IMR-90 (cell line): ENCODE measurements around the gene CTCF. TPM values are rescaled to one million over a fixed set of nuclear protein-coding genes. Genes with fewer than 3 reads are reported as not detected.

Source experiments
- ATAC-seq: fragments of 200-7000 bp; cut with Tn5 transposase; 2 replicates; pipeline ENCODE4 v1.9.1; 2020; ENCODE audit warnings: low read depth, mild to moderate bottlenecking, moderate library complexity
- BruUV-seq: library from RNA; stranded (reverse); fragments of 400-500 nt; replicated peaks from 2 replicates; lab custom pipeline; 2021; lab: Mats Ljungman, UMichigan
- CTCF ChIA-PET: fragments of 300-600 bp; formaldehyde crosslinking; extraction: SDS; loops from one replicate; lab custom pipeline; 2021; ENCODE audit warnings: antibody characterized with exemption; lab: Yijun Ruan, JAX
- POLR2A ChIA-PET: fragments of 300-600 bp; sonication (Branson Sonifier 250); formaldehyde crosslinking; loops from one replicate; lab custom pipeline; 2022; ENCODE audit warnings: antibody characterized with exemption; ENCODE audit not compliant: unreplicated experiment; lab: Charles Lee
- DNase-seq: peaks from one replicate; pipeline ENCODE4 v3.0.0; 2013
- H2AFZ ChIP-seq: replicated peaks from 2 replicates; pipeline ENCODE3; 2013; ENCODE audit warnings: low read length, mild to moderate bottlenecking; ENCODE audit not compliant: poor library complexity
- H2AK5ac ChIP-seq: 2 replicates; pipeline ENCODE4 v1.6.1; 2013; ENCODE audit warnings: low read depth, low read length, inconsistent platforms
- H2AK9ac ChIP-seq: replicated peaks from 2 replicates; pipeline ENCODE3; 2013; ENCODE audit warnings: mild to moderate bottlenecking, low read depth, low read length, moderate library complexity; ENCODE audit not compliant: poor library complexity
- H2BK120ac ChIP-seq: 2 replicates; pipeline ENCODE4 v1.6.1; 2013; ENCODE audit warnings: low read depth, low read length, inconsistent platforms
- H2BK15ac ChIP-seq: 3 replicates; pipeline ENCODE4 v1.6.1; 2013; ENCODE audit warnings: low read depth, low read length, inconsistent platforms
- H2BK20ac ChIP-seq: 2 replicates; pipeline ENCODE4 v1.6.1; 2013; ENCODE audit warnings: low read depth, mild to moderate bottlenecking, inconsistent platforms, low read length, moderate library complexity
- H2BK5ac ChIP-seq: 2 replicates; pipeline ENCODE4 v1.6.1; 2013; ENCODE audit warnings: mild to moderate bottlenecking, low read depth, low read length, inconsistent platforms; ENCODE audit not compliant: poor library complexity, severe bottlenecking
- H3K14ac ChIP-seq: replicated peaks from 2 replicates; pipeline ENCODE4 v1.6.1; 2013; ENCODE audit warnings: low read depth, low read length, inconsistent platforms
- H3K18ac ChIP-seq: 2 replicates; pipeline ENCODE4 v1.6.1; 2013; ENCODE audit warnings: low read depth, low read length, control low read depth
- H3K23ac ChIP-seq: 2 replicates; pipeline ENCODE4 v1.6.1; 2013; ENCODE audit warnings: low read depth, low read length, inconsistent platforms
- H3K27ac ChIP-seq: 2 replicates; pipeline ENCODE4 v1.5.1; 2013; ENCODE audit warnings: mild to moderate bottlenecking, control low read depth, low read length; ENCODE audit not compliant: insufficient read depth
- H3K27me3 ChIP-seq: 2 replicates; pipeline ENCODE4 v1.6.1; 2013; ENCODE audit warnings: low read length; ENCODE audit not compliant: control insufficient read depth, insufficient read depth
- H3K36me3 ChIP-seq: 2 replicates; pipeline ENCODE4 v1.6.1; 2013; ENCODE audit warnings: low read length, mixed read lengths; ENCODE audit not compliant: control insufficient read depth, insufficient read depth
- H3K4ac ChIP-seq: 2 replicates; pipeline ENCODE4 v1.6.1; 2013; ENCODE audit warnings: low read depth, low read length, inconsistent platforms
- H3K4me1 ChIP-seq: 2 replicates; pipeline ENCODE4 v1.6.1; 2013; ENCODE audit warnings: low read length, mixed read lengths; ENCODE audit not compliant: control insufficient read depth, insufficient read depth
- H3K4me2 ChIP-seq: 2 replicates; pipeline ENCODE4 v1.6.1; 2013; ENCODE audit warnings: low read depth, mild to moderate bottlenecking, control low read depth, low read length, moderate library complexity
- H3K4me3 ChIP-seq: 2 replicates; pipeline ENCODE4 v1.5.1; 2013; ENCODE audit warnings: low read depth, mild to moderate bottlenecking, control low read depth, low read length, moderate library complexity; ENCODE audit not compliant: insufficient read depth
- H3K56ac ChIP-seq: 2 replicates; pipeline ENCODE4 v1.6.1; 2013; ENCODE audit warnings: low read length, inconsistent platforms; ENCODE audit not compliant: insufficient read depth; ENCODE audit errors: extremely low read depth
- H3K79me1 ChIP-seq, 2 experiments: 2 replicates each; pipeline ENCODE4 v1.6.1; 2013; ENCODE audit warnings: low read length in 2 of 2, inconsistent platforms in 1 of 2, low read depth in 1 of 2
- H3K9ac ChIP-seq: 2 replicates; pipeline ENCODE4 v1.6.1; 2013; ENCODE audit warnings: low read depth, low read length, control low read depth
- H3K9me1 ChIP-seq: 2 replicates; pipeline ENCODE4 v1.6.1; 2013; ENCODE audit warnings: low read length, inconsistent platforms; ENCODE audit not compliant: insufficient read depth
- H3K9me3 ChIP-seq: 2 replicates; pipeline ENCODE4 v1.6.1; 2013; ENCODE audit warnings: low read length; ENCODE audit not compliant: control insufficient read depth, insufficient read depth
- H4K20me1 ChIP-seq: 2 replicates; pipeline ENCODE4 v1.6.1; 2013; ENCODE audit warnings: low read length, inconsistent platforms; ENCODE audit not compliant: insufficient read depth
- H4K5ac ChIP-seq: 2 replicates; pipeline ENCODE4 v1.6.1; 2013; ENCODE audit warnings: mild to moderate bottlenecking, low read depth, low read length, control low read depth
- H4K8ac ChIP-seq, 2 experiments: 2 replicates each; pipeline ENCODE4 v1.6.1; 2013; ENCODE audit warnings: low read depth in 2 of 2, low read length in 2 of 2, control low read depth in 1 of 2, inconsistent platforms in 1 of 2
- H4K91ac ChIP-seq: 2 replicates; pipeline ENCODE4 v1.6.1; 2013; ENCODE audit warnings: low read depth, low read length, inconsistent platforms; ENCODE audit not compliant: insufficient read depth
- CEBPB ChIP-seq: IDR thresholded peaks from 2 replicates; pipeline ENCODE4 v1.6.1; 2012; ENCODE audit warnings: low read depth, low read length, improper control_type of control experiment
- CHD1 ChIP-seq: IDR thresholded peaks from 2 replicates; pipeline ENCODE4 v1.6.1; 2012; ENCODE audit warnings: low read depth, low read length, improper control_type of control experiment
- FOS ChIP-seq: fragments of 150-350 bp; IDR thresholded peaks from 2 replicates; pipeline ENCODE4 v1.6.1; 2016; ENCODE audit warnings: low read depth, low read length
- MAFK ChIP-seq: IDR thresholded peaks from 2 replicates; pipeline ENCODE4 v1.6.1; 2012; ENCODE audit warnings: low read depth, low read length, improper control_type of control experiment
- MAZ ChIP-seq: IDR thresholded peaks from 2 replicates; pipeline ENCODE4 v1.6.1; 2012; ENCODE audit warnings: low read depth, mild to moderate bottlenecking, low read length, improper control_type of control experiment, moderate library complexity, borderline replicate concordance
- MXI1 ChIP-seq: IDR thresholded peaks from 2 replicates; pipeline ENCODE4 v1.6.1; 2012; ENCODE audit warnings: low read depth, mild to moderate bottlenecking, low read length, moderate library complexity, borderline replicate concordance
- NFE2L2 ChIP-seq: fragments of 150-350 bp; IDR thresholded peaks from 2 replicates; pipeline ENCODE4 v1.6.1; 2016; ENCODE audit warnings: low read depth, mild to moderate bottlenecking, low read length
- POLR2A ChIP-seq: IDR thresholded peaks from 2 replicates; pipeline ENCODE4 v1.6.1; 2012; ENCODE audit warnings: mild to moderate bottlenecking, low read depth, low read length
- RAD21 ChIP-seq: IDR thresholded peaks from 2 replicates; pipeline ENCODE4 v1.6.1; 2012; ENCODE audit warnings: low read length, improper control_type of control experiment
- RCOR1 ChIP-seq: IDR thresholded peaks from 2 replicates; pipeline ENCODE4 v1.6.1; 2012; ENCODE audit warnings: mild to moderate bottlenecking, low read length, improper control_type of control experiment; ENCODE audit not compliant: insufficient replicate concordance
- RFX5 ChIP-seq: IDR thresholded peaks from 2 replicates; pipeline ENCODE4 v1.8.0; 2012; ENCODE audit warnings: low read depth, mild to moderate bottlenecking, low read length, moderate library complexity
- SMC3 ChIP-seq: fragments of 150-350 bp; IDR thresholded peaks from 2 replicates; pipeline ENCODE4 v1.6.1; 2016; ENCODE audit warnings: low read depth, mild to moderate bottlenecking, antibody characterized with exemption, low read length, moderate library complexity
- WGBS, 2 experiments: methylation state at CpG; one replicate each; pipeline versions ENCODE4 v1.1.5 to v1.1.7; 2013; ENCODE audit warnings: missing lambda C conversion rate in 2 of 2; ENCODE audit not compliant: insufficient read length in 1 of 2; ENCODE audit errors: extremely low coverage in 2 of 2; 5-methylcytosine and 5-hydroxymethylcytosine counted together
- dilution Hi-C: fragments of 300-500 bp; cut with HindIII; formaldehyde crosslinking; loops from one replicate; pipeline ENCODE4 v1.14.3; 2018; ENCODE audit warnings: low sequenced_read_pairs; ENCODE audit not compliant: unreplicated experiment
- in situ Hi-C: fragments of 300-500 bp; cut with MboI; formaldehyde crosslinking; loops from 3 replicates; pipeline ENCODE4 v1.14.3; 2019; ENCODE audit warnings: low sequenced_read_pairs, inconsistent platforms, mixed read lengths
- intact Hi-C: fragments of 100-400 bp; cut with micrococcal nuclease; formaldehyde crosslinking; loops from 2 replicates; pipeline ENCODE4 v1.10.0; 2022
- polyA plus RNA-seq, 3 experiments: library from polyadenylated mRNA; depleted of rRNA; stranded (reverse); fragments of >200 nt; gene quantifications; 2 replicates each; pipeline ENCODE4 v1.2.3, GENCODE V29; 2012; ENCODE audit warnings: low replicate concordance in 1 of 3
- total RNA-seq: library from RNA; depleted of rRNA; stranded (reverse); fragments of >200 nt; gene quantifications from 2 replicates; pipeline ENCODE4 v1.2.3, GENCODE V29; 2012
- TF ChIP-seq, protein P1 (sequence below): fragments of 150-350 bp; IDR thresholded peaks from 2 replicates; pipeline ENCODE4 v1.6.1; 2016; ENCODE audit warnings: low read depth, mild to moderate bottlenecking, low read length, moderate library complexity, borderline replicate concordance
- TF ChIP-seq, protein P2 (sequence below): conservative IDR thresholded peaks from 2 replicates; pipeline ENCODE4 v1.5.1; 2012; ENCODE audit warnings: mild to moderate bottlenecking, low read depth, low read length, improper control_type of control experiment

Gene CTCF
- total and polyA plus RNA-seq, 2 of the 4 experiments (the other 2 are of a cell fraction), result 16.1 to 22.8 TPM

DNA sequence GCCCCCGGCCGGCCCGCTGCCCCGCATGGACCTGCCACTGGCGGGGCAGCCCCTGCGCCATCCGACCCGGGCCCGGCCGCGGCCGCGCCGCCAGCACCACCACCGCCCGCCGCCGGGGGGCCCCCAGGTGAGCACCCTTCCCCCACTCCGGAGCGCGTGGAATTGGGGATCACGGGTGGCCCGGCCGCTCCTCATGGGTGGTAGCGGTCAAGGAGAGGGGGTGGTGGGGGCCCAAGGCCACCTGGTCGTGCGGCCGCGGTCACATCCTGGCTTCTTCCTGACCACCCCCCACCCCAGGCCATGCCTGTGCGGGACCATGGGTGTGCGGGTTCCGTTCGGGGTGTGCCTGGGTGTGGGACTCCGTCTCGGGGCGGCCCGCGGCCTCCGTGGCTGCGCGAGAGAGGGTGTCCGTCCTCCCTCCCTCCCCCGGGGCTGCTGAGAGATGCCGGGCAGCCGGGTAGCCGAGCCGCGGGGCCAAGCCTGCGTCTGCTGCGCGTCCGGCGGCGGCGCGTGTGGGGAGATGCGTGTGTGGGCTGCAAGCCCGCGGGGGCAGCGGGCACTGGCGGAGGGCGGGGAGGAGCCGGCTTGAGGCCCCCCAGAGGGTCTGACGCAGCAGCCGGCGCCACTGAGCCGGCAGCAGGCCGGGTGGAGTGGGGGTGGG is 90.9 kb downstream of the CTCF start:
- no peak overlapping the region for H2BK120ac ChIP-seq
- no peak overlapping the region for H2BK15ac ChIP-seq
- dilution Hi-C loops, result no loop called here
- H3K36me3 ChIP-seq, result 0 out of 2 replicates have a peak, but pooled peaks cover 1% of the 10 kb centered on the region
- H3K4ac ChIP-seq, result no peak overlapping the region
- no peak overlapping the region; the same call in 1 of the 2 replicates for H3K27ac ChIP-seq
- H4K5ac ChIP-seq, result no peak overlapping the region
- peaks cover 3% of the 10 kb centered on the region; the same call in 1 of the 2 replicates for H3K9me1 ChIP-seq
- POLR2A ChIA-PET, result no interaction called here
- 0 out of 2 replicates have a peak overlapping the region, but pooled peaks have one; percentile 38 for H3K9ac ChIP-seq
- 0% methylated on average over 4 of the region's 68 CpGs; no CpG with 5 or more reads in 1 of the 2 experiments for WGBS, 2 experiments
- H4K91ac ChIP-seq, result 0 out of 2 replicates have a peak overlapping the region, but pooled peaks have one; percentile 47
- in situ Hi-C loops, result no loop called here
- H3K23ac ChIP-seq, result no peak overlapping the region
- H4K8ac ChIP-seq, result no peak overlapping the region
- H3K27me3 ChIP-seq, result peaks cover 42% of the 10 kb centered on the region
- no peak overlapping the region for H2BK20ac ChIP-seq
- DNase-seq (no peak), ATAC-seq (peak; percentile 58)
- H2AFZ ChIP-seq, result peak overlapping the region; percentile 71
- no TSS peak for BruUV-seq
- peaks cover 0 to 3% of the 10 kb centered on the region in 2 experiments; a peak in 1 of 4 replicates for H3K79me1 ChIP-seq
- no peaks in the 10 kb centered on the region for H3K9me3 ChIP-seq
- peaks cover 4% of the 10 kb centered on the region; the same call in 1 of the 2 replicates for H3K4me1 ChIP-seq
- H3K18ac ChIP-seq, result no peak overlapping the region
- H3K4me3 ChIP-seq, result peak overlapping the region; percentile 51
- TF ChIP-seq MAZ (peak; percentile 29; the same call in 1 of the 2 replicates), FOS (no peak), RAD21 (no peak), NFE2L2 (no peak), RFX5 (no peak), MXI1 (no peak), POLR2A (peak; percentile 35; the same call in 1 of the 2 replicates), CEBPB (no peak), RCOR1 (no peak), CHD1 (no peak), MAFK (no peak), SMC3 (no peak)
- TF ChIP-seq, protein P1, sequence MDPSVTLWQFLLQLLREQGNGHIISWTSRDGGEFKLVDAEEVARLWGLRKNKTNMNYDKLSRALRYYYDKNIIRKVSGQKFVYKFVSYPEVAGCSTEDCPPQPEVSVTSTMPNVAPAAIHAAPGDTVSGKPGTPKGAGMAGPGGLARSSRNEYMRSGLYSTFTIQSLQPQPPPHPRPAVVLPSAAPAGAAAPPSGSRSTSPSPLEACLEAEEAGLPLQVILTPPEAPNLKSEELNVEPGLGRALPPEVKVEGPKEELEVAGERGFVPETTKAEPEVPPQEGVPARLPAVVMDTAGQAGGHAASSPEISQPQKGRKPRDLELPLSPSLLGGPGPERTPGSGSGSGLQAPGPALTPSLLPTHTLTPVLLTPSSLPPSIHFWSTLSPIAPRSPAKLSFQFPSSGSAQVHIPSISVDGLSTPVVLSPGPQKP, result no peak
- TF ChIP-seq, protein P2, sequence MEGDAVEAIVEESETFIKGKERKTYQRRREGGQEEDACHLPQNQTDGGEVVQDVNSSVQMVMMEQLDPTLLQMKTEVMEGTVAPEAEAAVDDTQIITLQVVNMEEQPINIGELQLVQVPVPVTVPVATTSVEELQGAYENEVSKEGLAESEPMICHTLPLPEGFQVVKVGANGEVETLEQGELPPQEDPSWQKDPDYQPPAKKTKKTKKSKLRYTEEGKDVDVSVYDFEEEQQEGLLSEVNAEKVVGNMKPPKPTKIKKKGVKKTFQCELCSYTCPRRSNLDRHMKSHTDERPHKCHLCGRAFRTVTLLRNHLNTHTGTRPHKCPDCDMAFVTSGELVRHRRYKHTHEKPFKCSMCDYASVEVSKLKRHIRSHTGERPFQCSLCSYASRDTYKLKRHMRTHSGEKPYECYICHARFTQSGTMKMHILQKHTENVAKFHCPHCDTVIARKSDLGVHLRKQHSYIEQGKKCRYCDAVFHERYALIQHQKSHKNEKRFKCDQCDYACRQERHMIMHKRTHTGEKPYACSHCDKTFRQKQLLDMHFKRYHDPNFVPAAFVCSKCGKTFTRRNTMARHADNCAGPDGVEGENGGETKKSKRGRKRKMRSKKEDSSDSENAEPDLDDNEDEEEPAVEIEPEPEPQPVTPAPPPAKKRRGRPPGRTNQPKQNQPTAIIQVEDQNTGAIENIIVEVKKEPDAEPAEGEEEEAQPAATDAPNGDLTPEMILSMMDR, result peak; percentile 22; the same call in 1 of the 2 replicates
- peak overlapping the region; percentile 37 for H2AK9ac ChIP-seq
- no peak overlapping the region for H2BK5ac ChIP-seq
- H3K56ac ChIP-seq, result no peak overlapping the region
- CTCF ChIA-PET, result no interaction called here
- H2AK5ac ChIP-seq, result no peak overlapping the region
- peaks cover 9% of the 10 kb centered on the region for H4K20me1 ChIP-seq
- H3K14ac ChIP-seq, result no peak overlapping the region
- H3K4me2 ChIP-seq, result peak overlapping the region; percentile 87
- intact Hi-C loops, result no loop called here
